Testis (tissue), 2 donors: ENCODE results near the gene GRM4.

ENCODE experiments used
- CTCF ChIP-seq, 3 experiments: fragments of 450-650 bp in 2 of 3; fragments of 200-600 bp in 1 of 3; sonication (generic) in 1 of 3; IDR thresholded peaks; one replicate each; pipeline ENCODE4 v1.5.1; 2016 to 2019; ENCODE audit warnings: antibody characterized with exemption in 3 of 3, mild to moderate bottlenecking in 2 of 3, moderate library complexity in 1 of 3
- POLR2A ChIP-seq: fragments of 450-650 bp; IDR thresholded peaks from one replicate; pipeline ENCODE4 v1.6.1; 2017; ENCODE audit warnings: antibody characterized with exemption, mild to moderate bottlenecking, moderate library complexity

- TF ChIP-seq CTCF (IDR thresholded peaks at IDR 0.05) (no peak), POLR2A (no peak)
Observed at GRCh38 chr6:34143196-34143883, 2.5 kb downstream of the GRM4 start.
